Cardiac fibroblast (primary cell): ENCODE results near the gene TXLNG.

Source experiments
- DNase-seq, 2 donors: peaks; one replicate each; pipeline versions ENCODE4 v3.0.0 to v3.0.0-alpha.2; 2010; ENCODE audit warnings: low read depth in 2 of 2
- H3K4me3 ChIP-seq, 2 donors: replicated peaks in 1 of 2; 1 replicate in 1 of 2; 2 replicates in 1 of 2; pipeline ENCODE4 v1.5.1; 2011; ENCODE audit warnings: low read depth in 2 of 2, low read length in 2 of 2, mild to moderate bottlenecking in 2 of 2, moderate library complexity in 1 of 2
- TF ChIP-seq, protein P1 (sequence below): IDR thresholded peaks from one replicate; pipeline ENCODE4 v1.5.1; 2011; ENCODE audit warnings: low read depth, mild to moderate bottlenecking, low read length, inconsistent platforms

The TXLNG gene

DNA sequence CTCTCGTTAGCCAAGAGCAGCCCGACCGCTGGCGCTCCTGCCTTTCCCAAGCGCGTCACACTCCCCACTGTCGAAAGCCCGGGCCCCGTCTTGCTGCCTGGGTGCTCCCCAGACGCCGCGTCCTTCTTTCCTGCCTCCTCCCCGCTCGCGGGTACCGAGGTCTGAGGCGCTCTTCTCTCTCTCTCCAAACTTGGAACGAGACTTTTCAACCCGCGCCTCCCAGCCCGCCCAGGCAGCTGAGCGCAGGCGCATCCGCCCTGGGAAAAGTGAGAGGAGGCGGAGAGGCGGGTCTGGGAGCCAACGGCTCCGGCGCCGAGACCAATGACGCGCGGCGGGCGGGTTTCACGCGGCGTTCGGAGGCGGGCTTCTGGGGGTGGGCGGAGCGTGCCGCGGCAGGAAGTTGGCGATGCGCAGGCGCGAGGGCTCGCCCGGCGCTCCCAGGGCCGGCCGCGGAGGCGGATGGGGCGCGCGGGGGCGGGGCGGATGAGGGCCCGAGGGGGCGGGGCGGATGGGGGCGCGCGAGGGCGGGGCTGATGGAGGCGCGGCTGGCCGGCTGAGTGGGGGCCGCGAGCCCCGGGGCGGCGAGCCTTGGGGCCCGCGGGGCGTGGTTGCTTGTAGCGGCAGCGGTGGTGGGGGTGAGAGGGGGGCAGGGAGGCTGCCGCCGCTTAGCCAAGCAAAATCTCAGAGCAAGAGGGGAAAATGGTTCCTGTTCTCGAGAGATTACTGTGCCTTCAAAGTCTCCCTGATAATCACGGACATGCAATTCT, 84.0 kb downstream of the TXLNG start, which contains the start of gene RBBP7:
Gene RBBP7 (minus strand): TSS at position 268 of the 767 bp plus-strand sequence. CDS start 309 bp downstream, outside the sequence.
- peak; percentile 89 to 93 for DNase-seq
- TF ChIP-seq, protein P1, sequence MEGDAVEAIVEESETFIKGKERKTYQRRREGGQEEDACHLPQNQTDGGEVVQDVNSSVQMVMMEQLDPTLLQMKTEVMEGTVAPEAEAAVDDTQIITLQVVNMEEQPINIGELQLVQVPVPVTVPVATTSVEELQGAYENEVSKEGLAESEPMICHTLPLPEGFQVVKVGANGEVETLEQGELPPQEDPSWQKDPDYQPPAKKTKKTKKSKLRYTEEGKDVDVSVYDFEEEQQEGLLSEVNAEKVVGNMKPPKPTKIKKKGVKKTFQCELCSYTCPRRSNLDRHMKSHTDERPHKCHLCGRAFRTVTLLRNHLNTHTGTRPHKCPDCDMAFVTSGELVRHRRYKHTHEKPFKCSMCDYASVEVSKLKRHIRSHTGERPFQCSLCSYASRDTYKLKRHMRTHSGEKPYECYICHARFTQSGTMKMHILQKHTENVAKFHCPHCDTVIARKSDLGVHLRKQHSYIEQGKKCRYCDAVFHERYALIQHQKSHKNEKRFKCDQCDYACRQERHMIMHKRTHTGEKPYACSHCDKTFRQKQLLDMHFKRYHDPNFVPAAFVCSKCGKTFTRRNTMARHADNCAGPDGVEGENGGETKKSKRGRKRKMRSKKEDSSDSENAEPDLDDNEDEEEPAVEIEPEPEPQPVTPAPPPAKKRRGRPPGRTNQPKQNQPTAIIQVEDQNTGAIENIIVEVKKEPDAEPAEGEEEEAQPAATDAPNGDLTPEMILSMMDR = no peak
- peak within 1 kb of the TSS; percentile 72 to 76 for H3K4me3 ChIP-seq

DNA sequence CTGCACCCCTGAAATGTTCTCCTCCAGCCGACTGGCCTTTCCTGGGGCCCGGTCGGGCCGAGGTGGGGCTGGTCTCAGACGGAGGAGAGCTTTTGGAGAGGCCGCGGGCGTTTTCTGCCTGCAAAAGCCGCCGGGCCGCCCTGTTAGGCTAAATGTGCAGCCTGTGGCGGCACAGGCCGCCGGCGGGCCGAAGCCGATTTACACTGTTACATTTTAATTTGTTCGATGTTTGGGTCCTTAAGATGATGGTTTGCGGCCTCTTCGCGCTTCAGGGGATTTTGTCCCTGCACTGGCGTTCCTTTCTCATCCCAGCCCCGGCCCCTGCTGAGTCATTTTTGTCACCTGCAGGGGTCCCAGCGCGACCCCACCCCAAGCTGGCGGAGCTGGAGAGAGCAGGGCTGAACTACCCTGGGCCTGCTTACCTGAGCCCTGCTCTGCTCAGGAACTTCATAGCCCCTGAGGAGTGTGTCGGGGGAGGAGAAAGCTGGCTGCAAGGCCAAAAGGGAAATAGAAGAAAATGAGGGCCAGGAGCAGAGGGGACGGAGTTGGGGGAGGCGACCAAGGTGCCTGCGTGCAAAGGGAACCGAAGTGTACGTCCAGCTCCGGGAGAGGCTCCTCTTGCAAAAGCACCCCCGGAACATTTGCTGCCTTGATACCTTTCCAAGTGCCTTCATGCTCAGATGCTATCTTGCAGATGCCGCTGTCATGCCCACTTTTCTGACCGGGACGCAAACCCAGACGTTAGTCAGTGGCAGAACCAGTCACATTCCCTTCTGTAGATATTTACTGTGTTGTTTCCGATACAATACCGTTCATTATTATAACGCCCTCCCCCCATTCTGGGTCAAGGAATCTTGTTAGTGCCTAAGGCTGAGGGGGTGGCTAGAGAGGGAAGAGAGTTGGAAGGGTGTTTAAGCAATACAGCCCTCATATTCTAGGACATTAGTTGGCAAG, 84.9 kb downstream of the TXLNG start:
- peak overlapping the region; percentile 32 to 43 for H3K4me3 ChIP-seq
- DNase-seq = peak in 1 of 2 donors; percentile 19
- TF ChIP-seq, protein P1 = no peak

DNA sequence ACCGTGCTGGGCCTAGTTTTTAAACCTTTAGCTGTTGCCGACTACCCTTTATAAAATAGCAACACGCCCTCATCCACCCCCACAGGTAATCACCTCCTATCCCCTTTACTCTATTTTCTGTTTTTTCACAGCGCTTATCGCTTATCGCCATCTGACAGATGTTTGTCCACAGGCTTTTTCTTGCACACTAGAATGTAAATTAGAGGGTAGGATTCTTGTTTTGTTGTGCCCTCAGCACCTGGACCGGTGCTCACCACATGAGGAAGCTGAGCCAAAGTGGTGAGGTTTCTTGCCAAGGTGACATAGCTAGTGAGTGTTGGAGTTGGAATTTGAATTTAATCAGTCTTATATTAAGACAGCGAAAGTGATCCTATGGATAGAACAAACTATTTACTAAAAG, 86.8 kb downstream of the TXLNG start:
- TF ChIP-seq, protein P1 = no peak
- no peak for DNase-seq

DNA sequence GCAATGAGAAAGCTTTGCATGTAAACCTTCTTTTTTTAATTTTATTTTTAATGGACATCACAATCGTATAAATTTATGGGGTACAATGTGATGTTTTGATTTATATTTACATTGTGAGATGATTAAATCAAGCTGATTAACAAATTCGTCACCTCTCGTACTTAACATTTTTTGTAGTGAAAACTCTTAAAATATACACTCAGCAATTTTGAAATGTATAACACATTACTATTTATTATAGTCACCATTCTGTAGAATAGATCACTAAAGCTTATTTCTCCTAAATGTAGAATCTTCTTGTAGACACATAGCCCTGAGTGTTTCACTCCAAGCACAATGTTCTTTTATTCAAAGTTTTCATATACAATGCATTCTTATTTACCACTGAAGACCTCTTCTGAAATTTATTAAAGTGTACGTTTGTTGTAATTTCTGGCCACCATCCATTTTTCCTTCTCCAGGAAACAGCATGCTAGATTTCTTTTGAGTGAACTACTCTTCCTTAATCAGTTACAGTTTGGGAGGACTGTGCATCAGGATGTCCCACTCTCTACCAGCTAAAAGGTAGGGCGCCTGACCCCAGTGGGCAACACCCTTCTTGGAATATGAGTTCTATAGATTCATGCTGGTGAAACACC, 88.3 kb downstream of the TXLNG start:
- TF ChIP-seq, protein P1 = no peak
- DNase-seq = no peak
- H3K4me3 ChIP-seq = no peak overlapping the region

More for the DNA sequence above, 86.8 kb downstream of the TXLNG start:
- H3K4me3 ChIP-seq = no peak overlapping the region

DNA sequence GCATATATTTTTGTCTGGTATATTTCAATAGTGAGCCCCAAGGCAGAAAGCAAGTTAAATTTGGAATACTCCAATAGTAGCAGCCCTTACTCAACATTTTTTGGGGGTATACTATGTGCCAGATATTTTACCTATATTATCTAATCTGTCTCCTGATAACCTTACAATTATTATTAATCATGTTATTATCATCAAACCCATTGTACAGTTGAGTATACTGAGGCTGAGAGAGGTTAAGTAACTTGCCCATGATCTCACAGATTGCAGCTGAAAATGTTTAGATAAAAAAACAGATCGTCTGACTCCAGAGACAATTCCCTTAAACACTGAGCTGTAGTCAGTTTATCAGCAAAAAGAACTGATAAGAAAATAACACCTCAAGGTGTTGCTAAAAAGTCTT, 90.4 kb downstream of the TXLNG start:
- DNase-seq = no peak
- no peak overlapping the region for H3K4me3 ChIP-seq
- TF ChIP-seq, protein P1 = no peak

DNA sequence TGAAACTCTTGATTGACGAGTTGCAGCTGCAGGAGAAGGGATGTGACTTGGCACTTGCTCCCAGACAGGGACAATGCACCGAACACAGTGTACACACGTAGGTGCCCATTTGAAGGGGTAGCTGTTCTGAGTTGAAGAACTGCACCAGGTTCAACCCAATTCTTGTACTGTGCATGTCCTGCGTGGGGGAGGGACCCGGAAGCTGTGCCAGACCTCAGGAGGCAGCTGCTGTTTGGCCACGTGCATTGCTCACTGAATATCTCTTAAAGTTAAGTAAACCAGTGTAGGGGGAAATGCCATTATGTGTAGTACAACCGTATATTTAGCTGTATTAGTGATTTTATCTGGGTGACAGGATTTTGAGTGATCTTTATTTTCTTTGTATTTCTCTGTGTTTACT, 95.9 kb downstream of the TXLNG start:
- DNase-seq = peak; percentile 29 to 38
- H3K4me3 ChIP-seq = peak overlapping the region in 1 of 2 donors; percentile 39
- TF ChIP-seq, protein P1 = no peak
